NCI-H82 treated with DMSO at 0.1 percent for 48 hours (cell line): ENCODE data around the gene FBP1.
A peak's percentile ranks its signal among the peaks of the same experiment; 100 is the strongest.
"Not testable (repeated sequence)": the region's sequence is repeated elsewhere in the genome, so short reads cannot be mapped to it uniquely, and the experiment has no call there.

Experiments
- DNase-seq: peaks from one replicate; lab custom pipeline; 2025; ENCODE audit not compliant: unreplicated experiment; lab: John Stamatoyannopoulos, UW

The FBP1 gene

DNA sequence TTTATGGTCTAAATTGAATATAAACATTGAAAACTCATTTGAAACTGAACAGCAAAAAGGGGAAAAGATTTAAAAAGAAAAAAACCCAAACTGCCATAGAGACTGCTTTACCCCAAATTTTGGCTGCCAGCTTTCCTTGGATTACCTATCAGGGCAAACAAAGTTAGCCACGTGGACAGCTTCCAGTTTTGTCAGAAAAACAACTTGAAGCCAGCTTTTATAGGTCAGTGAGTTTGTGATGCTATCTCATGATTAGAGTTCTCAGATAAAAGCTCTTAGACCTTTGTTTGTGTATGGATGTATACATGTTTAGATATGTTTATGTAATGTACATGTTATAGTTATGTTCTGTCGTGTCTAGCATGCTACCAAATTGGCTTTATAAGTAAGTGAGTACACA lies 61.7 kb downstream of the FBP1 start:
- DNase-seq: no peak

DNA sequence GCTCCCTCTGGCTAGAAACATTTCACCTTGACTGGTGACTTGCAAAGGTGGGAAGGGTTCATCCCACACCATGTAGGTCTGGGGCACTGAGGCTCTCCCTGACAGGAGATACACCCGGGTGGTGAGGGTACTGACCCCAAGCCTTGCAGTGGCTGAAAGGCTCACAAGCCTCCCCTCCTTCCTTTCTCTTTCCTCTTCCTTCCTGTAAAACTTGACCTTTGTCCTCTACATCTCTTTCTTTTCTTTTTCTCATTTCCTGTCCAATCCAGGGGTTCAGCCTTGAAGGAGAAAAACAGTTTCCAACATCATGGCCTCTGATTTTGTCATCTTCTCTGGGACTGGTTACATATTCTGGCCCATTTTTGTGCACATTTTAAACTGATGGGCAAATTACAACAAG lies 62.3 kb downstream of the FBP1 start:
- DNase-seq: no peak

GRCh38 chr9:94576131-94576530 lies 63.2 kb downstream of the FBP1 start:
- no peak for DNase-seq

- DNase-seq: no peak
These were observed 70.2 kb downstream of the FBP1 start for GRCh38 chr9:94568972-94569712.

- DNase-seq: no peak
These were observed 70.9 kb downstream of the FBP1 start for GRCh38 chr9:94568250-94568889.

- DNase-seq: no peak
These were observed 72.0 kb downstream of the FBP1 start for GRCh38 chr9:94567271-94567670.

GRCh38 chr9:94566550-94566949 lies 72.8 kb downstream of the FBP1 start:
- DNase-seq: no peak

DNA sequence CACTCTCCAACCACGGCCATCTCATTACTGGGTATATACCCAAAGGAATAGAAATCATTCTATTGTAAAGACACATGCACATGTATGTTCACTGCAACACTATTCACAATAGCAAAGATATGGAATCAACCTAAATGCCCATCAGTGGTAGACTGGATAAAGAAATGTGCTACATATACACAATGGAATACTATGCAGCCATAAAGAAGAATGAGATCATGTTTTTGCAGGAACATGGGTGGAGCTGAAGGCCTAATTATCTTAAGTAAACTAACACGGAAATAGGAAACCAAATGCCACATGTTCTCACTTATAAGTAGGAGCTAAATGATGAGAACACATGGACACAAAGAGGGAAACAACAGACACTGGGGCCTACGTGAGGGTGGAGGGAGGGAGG lies 75.0 kb downstream of the FBP1 start:
- DNase-seq: not testable (repeated sequence)

DNA sequence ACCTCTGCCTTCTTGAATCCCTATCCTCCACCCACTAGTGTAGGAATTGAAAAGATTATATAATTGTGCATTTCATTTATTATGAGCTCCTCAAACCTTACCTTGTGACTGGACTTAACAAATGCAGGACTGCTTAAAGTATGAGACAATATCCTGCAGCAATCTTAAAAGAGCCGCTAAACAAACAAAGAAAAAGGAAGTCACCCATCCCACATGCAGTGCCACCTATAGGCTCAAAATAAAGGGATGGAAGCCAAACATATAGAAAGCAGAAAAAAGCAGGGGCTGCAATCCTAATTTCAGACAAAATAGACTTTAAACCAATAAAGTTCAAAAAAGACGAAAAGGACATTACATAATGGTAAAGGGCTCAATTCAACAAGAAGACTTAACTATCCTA lies 75.8 kb downstream of the FBP1 start:
- DNase-seq: no peak

DNA sequence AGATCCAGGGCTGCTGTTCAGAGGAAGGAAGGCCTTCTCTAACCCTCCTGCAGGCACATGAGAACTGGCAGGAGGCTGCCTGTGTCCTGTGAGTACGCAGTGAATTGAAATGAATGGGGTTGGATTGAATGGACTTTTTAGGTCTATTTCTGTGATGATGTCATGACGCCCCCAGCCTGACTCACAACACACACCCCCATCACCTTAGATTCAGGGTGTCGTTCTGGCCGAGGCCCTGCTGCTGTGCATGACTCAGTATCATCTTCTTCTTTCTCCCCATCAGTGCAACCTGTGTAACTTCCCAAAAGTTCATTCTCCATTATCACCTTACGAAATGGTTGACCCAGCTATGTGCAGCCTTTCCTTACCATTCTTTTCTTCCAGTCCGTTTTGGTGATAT lies 79.1 kb downstream of the FBP1 start:
- DNase-seq: no peak

- DNase-seq: no peak
These were observed 81.9 kb downstream of the FBP1 start for GRCh38 chr9:94557376-94557775.

DNA sequence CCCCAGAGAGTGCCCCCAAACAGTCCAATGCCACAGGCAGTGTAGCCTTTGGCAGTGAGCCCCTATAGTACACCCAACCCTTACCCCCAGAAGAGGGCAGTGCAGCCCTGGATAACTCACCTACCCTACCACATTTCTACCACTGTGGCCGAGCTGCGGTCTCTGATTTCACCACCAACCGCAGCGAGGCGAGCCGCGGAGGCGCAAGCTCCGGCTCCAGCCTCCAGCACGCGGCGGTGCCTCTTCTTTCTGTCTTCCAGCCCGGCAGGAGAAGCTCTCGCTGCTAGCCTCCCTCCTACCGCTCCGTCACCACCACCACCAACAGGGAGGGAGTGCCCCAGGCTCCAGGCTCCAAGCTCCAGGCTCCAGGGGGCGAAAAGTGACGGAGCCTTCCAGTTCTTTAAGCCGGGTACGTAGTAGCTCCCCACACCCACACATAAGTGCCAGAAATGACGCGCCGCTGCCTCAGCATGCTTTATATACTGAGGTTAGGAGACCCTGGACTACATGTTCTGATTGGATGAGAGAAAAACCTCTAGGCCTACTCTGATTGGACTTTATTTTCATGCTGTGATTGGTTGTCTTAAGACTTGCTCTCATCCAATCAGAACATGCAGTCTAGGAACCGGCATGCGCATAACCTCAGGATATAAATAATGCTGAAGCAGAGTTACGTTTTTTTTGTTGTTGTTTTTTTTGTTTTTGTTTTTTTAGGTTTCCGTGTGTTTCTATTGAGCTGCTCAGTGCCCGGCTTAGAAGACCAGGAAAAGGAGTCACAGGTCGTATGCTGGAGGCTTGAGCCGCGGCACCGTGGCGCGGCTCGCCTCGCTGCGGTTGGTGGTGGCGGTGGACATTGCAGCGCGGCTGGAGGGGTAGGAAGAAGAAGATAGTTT lies 84.6 kb downstream of the FBP1 start, which contains the start of gene PCAT7:
PCAT7 (plus strand) TSS at position 645 of the 893 bp plus-strand sequence.
- DNase-seq: peak; percentile 68

DNA sequence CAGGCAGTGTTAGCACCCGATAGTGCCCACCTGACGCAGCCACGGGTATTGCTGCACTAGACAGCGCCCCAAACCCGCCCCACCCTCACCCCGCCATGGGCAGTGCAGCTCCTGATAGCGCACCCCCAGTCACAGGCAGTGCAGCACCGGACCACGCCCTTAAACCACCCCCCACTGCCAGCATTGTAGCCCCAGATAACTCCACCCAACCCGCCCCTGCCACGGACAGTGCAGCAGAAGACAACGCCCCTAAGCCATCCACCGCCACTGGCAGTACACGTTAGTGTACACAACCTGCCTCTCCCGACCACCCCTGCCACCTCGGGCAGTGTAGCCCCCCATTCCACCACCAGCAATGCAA lies 85.3 kb downstream of the FBP1 start:
- no peak for DNase-seq
